GM18868 (cell line): ENCODE data around the gene FOXO6.

Experiments
- ATAC-seq: cut with Tn5 transposase; IDR thresholded peaks from one replicate; pipeline ENCODE4 v1.9.1; 2021; ENCODE audit warnings: mild to moderate bottlenecking, moderate library complexity; ENCODE audit not compliant: unreplicated experiment

Gene FOXO6

DNA sequence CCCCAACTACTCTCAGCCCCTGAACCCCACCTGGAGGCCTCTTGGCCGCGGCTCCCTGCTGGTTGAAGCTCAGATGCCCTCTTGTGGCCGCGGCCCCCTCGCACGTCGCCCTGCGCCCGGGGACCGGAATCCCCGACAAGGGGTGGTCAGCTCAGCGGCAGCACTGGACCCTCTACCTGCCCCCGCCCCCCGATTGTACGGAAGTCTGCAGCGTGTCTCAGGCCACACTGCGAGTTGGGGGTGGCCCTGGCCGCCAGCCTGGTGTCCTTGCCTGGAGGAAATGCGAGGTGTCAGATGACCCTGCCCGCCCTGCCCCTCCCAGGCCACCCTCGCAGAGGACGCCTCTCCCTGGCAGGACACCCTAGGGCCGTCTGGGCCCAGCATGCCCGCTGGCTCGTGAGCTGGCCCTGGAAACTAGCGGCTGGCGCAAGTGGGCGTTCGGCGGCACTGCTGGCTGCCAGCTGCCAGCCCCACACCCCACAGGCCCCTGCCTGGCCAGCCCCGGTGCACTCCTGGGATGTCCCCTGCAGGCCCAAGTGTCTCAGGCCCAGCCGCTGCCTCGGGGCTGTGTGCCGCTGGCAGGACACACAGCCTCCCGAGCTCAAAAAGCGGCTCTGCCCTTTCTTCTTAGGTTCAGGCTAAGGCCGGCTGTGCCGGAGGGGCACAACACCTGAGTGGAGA lies 62.4 kb downstream of the FOXO6 start:
- no peak for ATAC-seq

DNA sequence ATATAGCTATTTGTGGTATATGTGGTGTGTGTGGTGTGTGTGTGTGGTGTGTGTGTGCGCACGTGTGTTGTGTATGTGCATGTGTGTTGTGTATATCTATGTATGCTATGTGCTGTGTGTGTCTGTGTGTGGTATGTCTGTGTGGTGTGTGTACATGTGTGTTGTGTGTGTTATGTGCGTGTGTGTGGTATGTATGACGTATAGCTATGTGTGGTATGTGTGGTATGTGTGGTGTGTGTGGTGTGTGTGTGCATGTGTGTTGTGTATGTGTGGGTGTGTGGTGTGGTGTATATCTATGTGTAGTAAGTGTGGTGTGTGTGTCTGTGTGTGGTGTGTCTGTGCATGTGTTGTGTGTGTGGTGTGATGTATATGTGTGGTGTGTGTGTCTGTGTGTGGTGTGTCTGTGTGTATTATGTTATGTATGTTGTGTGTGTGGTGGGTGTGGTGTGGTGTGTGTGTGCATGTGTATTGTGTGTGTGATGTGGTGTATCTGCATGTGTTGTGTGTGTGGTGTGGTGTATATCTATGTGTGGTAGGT lies 63.4 kb downstream of the FOXO6 start:
- no peak for ATAC-seq

DNA sequence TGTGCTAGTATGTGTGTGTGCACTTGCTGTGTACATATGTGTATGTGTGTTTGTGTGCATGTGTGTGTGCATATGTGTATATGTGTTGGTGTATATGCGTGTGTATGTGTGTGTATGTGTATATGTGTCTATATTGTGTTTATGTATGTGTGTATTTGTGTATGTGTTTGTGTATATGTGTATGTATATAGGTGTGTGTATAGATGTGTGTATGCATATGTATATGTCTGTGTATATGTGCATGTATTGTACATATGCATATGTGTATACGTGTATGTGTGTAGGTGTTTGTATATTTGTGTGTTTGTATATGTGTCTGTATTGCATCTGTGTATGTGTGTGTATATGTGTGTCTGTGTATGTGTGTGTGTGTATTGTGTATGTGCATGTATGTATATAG lies 64.1 kb downstream of the FOXO6 start:
- no peak for ATAC-seq

DNA sequence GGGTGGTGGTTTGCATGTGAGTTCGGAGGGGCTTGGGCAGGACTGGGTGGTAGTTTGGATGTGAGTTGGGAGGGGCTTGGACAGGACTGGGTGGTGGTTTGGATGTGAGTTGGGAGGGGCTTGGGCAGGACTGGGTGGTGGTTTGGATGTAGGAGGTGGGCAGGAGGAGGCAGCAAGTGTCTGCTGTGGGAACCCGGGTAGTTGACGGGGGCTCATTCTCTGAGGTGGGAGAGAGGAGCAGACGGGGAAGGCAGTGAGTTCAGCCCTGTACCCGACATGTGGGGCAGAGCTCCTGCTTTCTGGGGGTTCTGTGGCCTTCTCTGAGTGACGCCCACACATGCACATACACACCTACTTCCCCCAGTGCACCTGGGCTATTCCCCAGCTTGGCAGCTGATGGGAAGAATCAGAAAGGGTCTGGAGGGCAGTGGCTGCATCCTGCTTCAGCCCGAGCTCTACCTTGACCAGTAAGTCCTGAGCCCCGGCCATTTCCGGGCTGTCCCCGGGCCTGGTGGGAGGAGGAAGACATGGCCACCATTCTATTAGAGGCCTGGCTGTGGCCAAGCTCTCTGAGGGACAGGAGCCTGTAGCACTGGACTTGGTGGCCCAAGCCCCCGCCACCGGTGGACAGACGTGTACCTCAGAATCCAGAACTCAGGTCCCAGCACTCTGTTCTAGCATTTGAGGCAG lies 65.1 kb downstream of the FOXO6 start:
- no peak for ATAC-seq

DNA sequence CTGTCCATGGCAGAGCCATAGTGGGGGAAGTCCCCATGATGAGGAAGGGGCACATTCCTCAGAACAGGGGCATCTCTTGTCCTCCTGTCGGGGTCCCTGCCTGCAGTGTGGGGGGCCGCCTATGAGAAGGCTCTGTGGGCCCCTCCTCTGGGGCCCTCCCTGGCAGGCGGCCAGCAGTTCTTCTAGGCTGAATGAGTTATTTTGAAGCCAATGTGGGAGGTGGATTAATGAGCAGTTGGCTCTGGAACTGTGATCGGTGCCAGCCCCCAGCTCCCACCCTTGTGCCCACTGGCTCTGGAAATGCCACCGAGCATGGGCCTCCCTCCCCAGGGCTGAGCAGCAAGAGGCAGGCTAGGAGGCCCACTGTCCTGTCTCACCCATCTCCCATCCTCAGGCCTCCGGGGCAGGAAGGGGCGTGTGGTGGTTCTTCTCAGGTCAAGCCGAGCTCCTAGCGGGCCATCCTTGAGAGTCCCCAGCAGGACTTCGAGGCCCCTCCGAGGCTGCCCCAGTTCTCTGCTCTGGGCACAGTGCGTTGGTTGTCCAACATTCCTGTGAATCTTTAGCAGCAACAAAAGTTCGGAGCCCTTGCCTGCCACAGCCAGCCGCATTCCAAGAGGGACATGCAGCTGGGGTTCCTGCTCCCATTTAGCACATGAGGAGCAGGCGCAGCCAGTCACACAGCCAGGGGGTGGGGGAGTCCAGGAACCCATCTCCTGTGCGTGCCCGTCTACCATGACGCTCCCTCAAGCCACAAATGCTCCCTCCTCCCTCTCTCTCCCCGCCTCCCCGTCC lies 66.1 kb downstream of the FOXO6 start:
- ATAC-seq: no peak

DNA sequence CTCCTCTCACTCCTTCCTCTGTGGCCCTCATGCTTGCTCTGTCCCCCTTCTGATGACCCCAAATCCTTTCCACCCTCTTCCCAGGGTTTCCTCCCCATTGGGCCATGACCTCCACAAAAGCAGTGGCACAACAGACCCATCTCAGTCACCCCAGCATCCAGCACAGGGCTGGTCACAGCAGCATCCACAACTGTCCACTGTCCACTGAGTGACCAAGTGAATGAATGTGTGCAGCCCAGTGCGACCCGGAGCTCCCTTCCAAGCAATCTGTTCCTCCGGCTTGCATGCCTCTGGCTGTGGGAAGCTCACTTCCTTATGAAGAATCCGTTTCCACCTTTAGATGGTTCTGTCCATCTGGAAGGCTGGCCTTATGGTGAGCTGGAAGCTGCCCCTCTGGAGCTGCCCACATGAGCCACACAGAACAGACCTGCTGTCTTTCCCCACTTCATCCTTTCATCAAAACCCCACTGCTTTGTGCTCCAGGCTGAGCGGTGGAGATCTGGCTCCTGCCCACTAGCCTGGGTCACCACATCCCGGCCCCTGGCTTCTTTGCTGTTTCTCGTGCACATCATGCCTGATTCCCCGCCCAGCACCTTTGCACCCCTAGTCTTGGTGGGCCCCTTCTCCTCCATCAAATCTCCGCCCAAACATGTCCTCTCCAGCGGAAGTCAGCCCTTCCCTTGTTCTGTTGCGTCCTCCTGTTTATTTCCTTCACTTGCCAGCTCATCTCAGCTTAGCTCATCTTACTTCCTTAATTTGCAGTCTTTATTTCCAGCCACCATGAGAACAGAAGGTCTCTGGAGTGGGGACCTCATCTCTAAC lies 66.9 kb downstream of the FOXO6 start:
- no peak for ATAC-seq

DNA sequence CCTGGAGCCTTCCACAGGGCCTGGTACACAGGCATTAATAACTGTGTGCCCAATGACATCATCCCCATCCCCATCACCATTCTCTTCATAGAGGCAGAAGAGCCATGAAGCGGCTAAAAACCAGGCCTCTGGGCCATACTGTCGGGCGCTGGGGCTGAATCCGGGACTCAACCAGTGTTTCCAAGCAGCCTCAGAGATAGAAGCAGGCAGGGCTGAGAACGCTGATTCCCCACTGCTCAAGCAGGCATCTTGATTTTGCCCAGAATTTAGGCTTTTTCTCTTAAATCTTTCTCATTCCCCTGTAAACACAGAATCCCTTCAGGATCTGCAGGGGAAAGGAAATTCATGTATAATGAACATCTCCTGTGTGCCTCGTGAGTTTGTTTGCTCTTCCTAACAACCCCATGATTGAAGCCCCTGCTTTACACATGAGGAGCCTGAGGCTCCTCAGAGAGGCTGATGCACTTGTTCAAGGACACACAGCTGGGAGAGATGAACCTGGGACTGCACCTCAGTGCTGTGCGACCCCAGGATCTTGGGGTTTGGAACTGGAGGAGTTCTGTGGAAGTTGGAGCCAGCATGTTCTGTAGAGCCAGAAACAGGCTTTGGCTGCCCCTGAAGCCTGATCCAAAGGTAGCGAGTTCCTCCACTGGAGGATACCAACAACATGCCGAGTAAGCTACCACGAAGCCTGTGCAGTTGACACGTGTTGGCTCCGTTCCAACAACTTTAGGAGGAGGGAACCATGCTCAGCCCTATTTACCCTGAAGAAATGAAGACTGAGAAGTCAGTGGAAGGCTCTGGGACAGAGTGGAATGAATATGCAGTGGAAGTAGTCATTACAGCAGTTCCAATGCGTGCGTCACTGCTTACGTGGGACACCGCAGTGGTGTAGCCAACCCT lies 67.8 kb downstream of the FOXO6 start:
- no peak for ATAC-seq

DNA sequence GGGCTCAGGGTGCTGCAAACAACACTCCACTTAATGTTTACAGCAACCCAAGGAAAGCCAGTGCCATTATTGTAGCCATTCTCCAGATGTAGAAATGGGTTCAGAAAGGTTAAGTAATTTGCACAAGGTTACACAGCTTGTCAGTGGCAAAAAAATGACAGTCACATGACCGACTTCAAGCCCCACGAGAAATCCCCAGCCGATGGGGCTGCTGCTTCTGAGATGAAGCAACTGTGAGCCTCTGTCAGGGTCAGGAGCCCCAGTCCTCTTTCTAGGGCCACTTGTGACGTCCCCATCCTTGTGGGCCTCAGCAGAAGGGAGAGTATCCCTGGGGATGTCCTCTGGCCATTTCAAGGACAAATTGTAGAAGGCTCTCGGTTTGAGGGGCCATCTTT lies 68.4 kb downstream of the FOXO6 start:
- ATAC-seq: no peak

DNA sequence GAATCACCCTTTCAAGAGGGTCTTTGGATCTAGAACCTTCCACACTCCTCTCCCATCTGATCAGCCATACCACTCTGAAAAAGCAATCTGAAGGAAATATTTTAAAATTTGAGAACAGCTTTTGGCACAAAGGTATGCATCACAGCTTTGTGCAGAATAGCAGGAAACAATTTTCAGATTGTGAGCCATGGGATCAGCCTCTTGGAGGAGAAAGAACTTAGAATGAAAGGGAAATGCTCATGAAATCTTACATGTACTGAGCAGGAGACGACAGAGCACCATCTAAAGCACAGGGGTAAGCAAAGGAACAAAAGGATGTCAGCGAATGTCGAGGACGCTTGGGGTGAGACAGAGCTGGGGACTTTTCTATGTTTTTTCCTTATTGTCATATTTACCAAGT lies 68.8 kb downstream of the FOXO6 start:
- no peak for ATAC-seq

DNA sequence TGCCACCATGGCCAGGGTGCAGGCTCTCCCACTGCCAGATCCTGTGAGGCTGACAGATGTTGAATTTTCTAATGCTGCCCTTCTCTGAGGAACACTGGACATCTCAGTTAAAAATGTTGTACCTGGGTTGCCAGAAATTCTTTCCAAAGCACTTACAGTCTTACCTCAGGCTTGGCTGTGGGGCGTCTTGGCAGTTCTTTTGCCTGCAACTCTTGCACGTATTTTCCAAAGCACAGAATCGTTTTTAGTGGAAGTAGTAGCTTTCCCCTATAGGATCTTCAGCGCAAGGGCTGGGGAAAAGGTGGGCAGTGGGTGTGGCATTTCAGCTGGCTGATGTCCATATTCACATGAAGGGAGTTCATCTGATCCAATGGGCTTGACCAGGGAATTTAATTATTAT lies 69.3 kb downstream of the FOXO6 start:
- ATAC-seq: no peak

DNA sequence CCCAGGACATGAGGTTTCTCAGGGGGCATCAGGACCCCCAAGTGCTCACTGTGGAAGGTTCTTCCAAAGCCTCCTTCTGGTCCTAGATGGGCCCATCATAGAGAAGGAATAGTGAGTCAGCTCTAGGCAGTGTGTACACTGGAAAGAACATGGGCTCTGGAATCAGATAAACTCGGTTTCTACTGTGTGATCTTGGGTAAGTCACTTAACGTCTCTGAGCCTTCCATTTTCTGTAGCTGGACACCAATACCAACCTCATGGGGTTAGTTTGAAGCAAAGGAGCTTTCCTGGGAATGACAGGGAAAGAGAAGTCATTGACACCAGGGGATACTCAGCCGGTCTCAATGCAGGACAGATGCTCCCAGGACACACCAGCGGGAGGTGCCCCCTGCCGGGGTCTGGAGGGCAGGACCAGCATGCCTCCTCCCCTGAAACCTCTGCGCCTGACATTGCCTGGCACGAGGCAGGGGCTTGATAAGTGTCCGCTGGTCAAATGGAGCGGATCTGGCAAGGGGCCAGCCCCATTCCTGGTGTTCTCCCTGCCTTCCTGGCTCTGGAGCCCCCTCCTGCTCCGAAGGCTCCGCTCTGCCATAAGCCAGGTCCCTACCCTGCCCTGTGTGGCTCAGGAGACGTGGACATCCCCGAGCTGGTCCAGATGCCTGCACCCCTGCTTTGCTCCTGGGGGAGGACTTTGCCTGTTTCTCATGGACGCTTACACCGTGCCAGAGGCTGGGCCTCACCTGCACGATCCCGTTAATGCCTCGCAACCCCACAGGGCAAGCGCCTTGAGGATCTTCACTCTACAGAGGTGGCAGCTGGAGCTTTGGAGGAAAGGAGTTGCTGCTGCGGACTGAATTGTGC lies 70.5 kb downstream of the FOXO6 start:
- ATAC-seq: no peak
